Globus pallidus (tissue), 1 donor: ENCODE measurements around the gene SERPING1.

ENCODE experiments used
- DNase-seq: peaks from one replicate; pipeline ENCODE4 v3.0.0-alpha.2; 2015; ENCODE audit warnings: low spot score

Gene SERPING1

GRCh38 chr11:57652662-57653061 is 55.2 kb downstream of the SERPING1 start:
- no peak for DNase-seq

- no peak for DNase-seq
These were observed 55.7 kb downstream of the SERPING1 start for GRCh38 chr11:57653163-57653562.

- DNase-seq = no peak
These were observed 59.4 kb downstream of the SERPING1 start for GRCh38 chr11:57656885-57657193.

- peak; percentile 99 for DNase-seq
These were observed 59.9 kb downstream of the SERPING1 start, which contains the start of gene CLP1 for GRCh38 chr11:57657194-57658022. Gene CLP1 (plus strand): TSS chr11:57657762. CDS start chr11:57659477, 1,715 bp downstream.

GRCh38 chr11:57658023-57658361 is 60.5 kb downstream of the SERPING1 start:
- DNase-seq = no peak

- DNase-seq = no peak
These were observed 62.2 kb downstream of the SERPING1 start for GRCh38 chr11:57659669-57660068.

- no peak for DNase-seq
These were observed 65.4 kb downstream of the SERPING1 start for GRCh38 chr11:57662893-57663292.

- no peak for DNase-seq
These were observed 66.5 kb downstream of the SERPING1 start for GRCh38 chr11:57663975-57664374.
